ENCODE measurements around the gene CARS1.

GRCh38 chr11:3081386-3081751 lies 24.1 kb upstream of the CARS1 start:
- TF ChIP-seq POLR2AphosphoS5 (IDR thresholded peaks at IDR 0.05; ENCODE audit: low read depth, low read length) (no peak), CTCF (IDR thresholded peaks at IDR 0.05) (no peak), SIN3A (IDR thresholded peaks at IDR 0.05; ENCODE audit: borderline replicate concordance, insufficient read depth, low read depth, low read length) (no peak), REST (IDR thresholded peaks at IDR 0.05; ENCODE audit: insufficient read depth in 1 of 2, low read depth in 2 of 2, low read length in 1 of 2) (no peak), TCF7L2 (IDR thresholded peaks at IDR 0.05; ENCODE audit: low read depth, low read length) (no peak)
